ENCODE results near the gene GLTPD2.

The GLTPD2 gene

DNA sequence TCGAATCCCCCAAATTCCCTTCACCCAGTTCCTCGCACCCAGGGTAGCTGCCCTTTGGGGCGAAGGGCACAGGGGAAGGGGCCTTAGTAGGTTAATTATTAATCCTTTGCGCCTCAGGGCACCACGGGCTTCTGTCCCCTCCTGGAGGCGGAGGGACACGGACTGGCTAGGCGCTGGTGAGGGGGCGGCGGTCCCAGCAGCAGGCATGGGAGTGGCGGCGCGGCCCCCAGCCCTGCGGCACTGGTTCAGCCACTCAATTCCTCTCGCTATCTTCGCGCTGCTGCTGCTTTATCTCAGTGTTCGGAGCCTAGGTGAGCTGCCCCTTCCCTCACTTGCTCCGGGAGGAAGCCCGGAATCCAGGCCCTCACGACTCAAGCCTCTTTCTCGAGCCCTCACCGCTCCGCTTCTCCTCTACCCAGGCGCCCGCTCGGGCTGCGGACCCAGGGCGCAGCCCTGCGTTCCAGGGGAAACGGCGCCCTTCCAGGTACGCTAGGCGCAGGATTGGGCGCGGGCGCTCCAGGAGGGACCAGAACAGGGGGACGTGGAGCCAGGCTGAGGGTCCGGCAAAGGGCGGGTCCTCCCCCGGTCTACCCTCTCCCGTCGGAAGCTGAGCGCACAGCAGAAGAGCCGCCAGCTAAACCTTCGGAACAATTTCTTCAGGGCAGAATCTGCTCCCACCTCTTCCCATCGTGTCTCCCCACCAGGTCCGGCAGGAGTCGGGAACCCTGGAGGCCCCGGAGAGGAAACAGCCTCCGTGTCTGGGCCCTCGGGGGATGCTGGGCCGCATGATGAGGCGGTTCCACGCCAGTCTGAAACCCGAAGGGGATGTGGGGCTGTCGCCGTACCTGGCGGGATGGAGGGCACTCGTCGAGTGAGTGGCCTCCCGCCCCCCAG, at the start of gene GLTPD2:
TSS of gene GLTPD2 (plus strand) at position 158 of the 894 bp plus-strand sequence. CDS start at position 206, 48 bp downstream.
- DNase-seq: no peak

DNA sequence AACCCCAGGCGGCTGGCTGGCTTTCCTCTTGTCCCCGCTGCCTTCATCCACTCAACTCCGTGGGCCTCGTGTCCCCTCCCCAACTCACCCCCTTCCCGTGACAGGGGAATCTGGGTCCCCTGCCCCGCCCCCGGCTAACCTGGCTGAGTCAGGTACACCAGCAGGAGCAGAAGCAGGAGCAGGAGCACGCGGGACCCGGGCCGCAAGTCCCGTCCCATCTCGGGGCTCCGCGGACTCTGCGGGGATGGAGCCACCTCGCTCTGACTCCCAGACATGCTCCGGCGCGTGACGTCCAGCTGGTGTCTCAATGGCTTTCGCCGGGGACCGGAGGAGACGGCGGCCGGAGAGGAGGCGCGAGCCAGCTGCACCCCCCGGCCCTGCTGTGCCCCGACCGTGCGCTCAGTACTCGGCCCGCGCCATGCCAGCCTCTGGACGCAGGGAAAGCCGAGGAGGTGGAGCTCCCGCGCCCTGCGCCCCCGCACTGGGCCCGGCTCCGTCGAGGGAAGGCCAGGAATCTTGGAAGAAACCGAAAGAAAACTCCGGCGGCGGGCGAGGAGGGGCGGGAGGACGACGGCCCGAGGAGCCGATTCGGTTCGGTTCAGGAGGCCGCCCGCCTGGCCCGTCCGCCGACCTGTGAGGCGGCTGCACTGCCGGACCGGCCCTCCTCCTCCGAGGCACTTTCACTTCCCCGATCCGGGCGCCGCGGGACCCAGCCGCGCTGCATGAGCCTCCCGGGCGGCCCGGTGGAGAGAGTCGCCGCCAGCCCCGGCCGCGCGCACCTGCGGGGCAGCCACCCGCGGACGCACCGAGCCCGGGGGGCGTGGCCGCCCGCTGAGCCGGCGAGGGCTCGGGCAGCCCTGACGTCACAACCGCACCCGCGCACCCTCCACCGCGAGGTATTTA, 49.4 kb upstream of the GLTPD2 start, which contains the start of the genes CXCL16 and ZMYND15:
TSS of gene CXCL16 (minus strand) at position 807 of the 903 bp plus-strand sequence. CDS start at position 218, 589 bp downstream.
TSS of gene ZMYND15 (plus strand) at position 712 of the 903 bp plus-strand sequence. CDS start 716 bp downstream, outside the sequence.
- DNase-seq: peak; percentile 75

DNA sequence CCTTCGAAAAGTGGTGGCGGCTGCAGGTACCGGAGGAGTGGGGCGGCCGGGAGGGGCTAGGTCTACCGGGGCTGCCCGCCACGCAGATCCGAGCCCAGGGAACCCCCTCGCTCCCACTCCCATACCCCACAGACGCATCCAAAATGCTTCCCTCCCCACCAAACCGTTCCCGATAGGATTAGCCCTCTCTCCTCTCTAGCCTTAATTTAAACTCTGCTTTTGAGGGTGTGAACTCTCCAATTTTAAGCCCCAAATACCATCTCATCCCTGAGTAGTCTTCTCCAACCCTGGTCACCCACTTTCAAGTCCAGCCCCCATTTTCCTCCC, 48.8 kb upstream of the GLTPD2 start:
- no peak for DNase-seq

DNA sequence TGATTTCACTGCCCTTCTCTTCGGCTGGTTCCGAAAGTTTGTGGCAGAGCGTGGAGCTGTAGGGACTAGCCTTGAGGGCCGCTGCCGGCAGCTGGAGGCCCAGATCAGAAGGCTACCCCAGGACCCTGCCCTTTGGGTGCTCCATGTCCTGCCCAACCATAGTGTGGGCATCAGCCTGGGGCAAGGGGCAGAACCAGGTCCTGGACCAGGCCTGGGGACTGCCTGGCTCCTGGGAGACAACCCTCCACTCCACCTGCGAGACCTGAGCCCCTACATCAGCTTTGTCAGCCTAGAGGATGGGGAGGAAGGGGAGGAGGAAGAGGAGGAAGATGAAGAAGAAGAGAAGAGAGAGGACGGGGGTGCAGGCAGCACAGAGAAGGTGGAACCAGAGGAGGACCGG, 48.2 kb upstream of the GLTPD2 start:
- no peak for DNase-seq

DNA sequence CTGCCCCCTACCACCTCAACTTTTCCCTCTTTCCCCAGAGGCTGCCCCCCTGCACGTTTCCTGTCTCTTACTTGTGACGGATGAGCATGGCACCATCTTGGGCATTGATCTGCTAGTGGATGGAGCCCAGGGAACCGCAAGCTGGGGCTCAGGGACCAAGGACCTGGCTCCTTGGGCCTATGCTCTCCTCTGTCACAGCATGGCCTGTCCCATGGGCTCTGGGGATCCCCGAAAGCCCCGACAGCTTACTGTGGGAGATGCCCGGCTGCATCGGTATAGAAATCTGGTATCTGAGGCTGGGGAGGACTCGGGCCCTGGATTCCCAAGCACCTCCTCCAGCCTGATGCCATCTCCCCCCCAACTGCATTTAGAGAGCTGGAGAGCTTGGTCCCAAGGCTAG, 47.2 kb upstream of the GLTPD2 start:
- no peak for DNase-seq

DNA sequence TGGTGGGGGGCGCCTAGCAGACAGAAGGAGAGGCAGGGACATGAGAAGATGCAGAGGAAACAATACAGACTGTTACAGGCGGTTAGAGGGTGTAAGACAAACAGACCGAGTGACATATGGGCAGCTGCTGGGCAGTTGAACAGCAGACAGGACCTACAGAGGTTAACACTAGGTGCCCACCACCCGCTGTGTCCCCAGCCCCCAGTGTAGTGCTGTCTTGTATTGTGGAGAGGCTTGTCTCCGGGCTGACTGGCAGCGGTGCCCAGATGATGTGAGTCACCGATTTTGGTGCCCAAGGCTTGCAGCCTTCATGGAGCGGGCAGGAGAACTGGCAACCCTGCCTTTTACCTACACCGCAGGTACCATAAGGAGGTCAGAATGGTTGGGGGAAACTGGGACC, 46.6 kb upstream of the GLTPD2 start:
- DNase-seq: no peak

DNA sequence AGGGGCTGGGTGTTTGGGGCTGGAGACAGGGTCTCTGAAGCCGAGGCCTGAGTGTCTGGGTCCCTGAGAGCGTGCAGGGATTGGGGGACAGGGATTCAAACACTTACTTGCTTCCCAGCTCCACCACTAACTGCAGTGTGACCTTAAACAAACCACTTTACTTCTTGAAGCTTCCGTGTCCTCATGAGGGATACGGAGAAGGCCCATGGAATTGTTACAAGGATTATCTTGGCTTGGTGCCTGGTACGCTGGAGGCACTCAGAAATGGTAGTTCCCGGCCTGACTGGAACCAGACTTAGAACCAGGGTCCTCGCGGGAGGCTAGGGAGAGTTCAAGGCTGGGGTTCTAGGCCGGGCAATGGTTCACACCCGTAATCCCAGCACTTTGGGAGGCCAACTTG, 46.1 kb upstream of the GLTPD2 start:
- DNase-seq: no peak

DNA sequence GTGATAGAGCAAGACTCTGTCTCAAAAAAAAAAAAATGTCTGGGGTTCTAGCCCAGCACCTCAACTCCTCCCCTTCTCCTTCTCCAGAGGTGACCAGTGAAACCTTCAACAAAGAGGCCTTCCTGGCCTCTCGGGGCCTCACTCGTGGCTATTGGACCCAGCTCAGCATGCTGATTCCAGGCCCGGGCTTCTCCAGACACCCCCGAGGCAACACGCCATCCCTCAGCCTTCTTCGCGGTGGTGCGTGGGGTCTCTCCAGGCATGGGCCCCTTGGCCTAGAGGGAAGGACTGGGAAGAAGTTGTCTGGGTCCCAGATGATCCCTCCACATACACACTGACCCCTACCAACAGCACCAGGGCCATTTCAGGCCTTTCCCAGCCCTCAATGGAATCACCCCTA, 45.5 kb upstream of the GLTPD2 start:
- no peak for DNase-seq

DNA sequence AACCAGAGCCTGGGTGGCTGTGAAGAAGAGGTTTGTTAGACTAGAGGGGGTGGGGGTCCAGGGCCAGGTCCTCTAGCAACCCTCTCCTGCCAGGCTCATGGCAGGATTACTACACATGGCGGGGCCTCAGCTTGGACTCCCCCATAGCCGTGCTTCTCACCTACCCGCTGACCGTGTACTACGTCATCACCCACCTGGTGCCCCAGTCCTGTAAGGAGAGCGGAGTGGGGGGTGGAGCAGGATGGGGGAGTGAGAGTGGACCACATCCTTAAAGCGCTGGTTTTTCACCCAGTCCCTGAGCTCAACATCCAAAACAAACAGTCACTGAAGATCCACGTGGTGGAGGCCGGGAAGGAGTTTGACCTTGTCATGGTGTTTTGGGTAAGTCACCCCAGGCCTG, 44.9 kb upstream of the GLTPD2 start:
- DNase-seq: no peak

DNA sequence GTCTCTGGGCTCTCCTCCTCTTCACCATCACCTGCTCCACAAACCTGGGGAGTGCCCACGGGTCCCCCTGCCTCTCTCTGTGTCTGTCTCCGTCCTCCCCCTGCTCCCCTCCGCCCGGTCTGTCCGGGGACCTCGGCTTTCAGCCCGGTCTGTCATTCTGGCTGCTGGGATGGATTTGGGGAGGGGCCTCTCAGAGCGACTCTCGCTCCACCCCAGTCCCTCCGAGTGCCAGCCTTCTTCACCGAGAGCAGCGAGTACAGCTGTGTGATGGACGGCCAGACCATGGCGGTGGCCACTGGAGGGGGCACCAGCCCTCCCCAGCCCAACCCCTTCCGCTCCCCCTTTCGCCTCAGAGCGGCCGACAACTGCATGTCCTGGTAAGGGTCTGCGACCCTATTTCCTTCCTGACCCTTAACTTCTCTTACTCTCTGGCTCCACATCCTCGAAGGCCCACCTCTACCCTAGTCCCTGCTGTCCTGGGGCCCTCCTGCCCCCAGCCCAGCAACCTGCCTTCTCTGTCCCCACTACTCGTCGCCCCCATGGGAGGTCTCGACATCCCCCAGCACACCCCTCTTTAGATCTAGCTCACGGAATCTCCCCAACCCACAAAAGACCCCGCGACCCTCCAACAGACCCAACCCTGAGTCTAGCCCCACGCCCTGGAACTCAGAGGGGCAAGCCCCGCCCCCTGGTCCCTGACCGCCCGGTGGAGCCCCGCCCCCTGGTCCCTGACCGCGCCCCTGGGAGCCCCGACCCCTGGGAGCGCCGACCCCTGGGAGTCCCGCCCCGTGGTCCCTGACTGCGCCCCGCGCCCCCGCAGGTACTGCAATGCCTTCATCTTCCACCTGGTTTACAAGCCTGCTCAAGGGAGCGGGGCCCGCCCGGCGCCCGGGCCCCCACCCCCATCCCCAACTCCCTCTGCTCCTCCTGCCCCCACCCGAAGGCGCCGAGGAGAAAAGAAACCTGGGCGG, 43.5 kb upstream of the GLTPD2 start:
- no peak for DNase-seq

DNA sequence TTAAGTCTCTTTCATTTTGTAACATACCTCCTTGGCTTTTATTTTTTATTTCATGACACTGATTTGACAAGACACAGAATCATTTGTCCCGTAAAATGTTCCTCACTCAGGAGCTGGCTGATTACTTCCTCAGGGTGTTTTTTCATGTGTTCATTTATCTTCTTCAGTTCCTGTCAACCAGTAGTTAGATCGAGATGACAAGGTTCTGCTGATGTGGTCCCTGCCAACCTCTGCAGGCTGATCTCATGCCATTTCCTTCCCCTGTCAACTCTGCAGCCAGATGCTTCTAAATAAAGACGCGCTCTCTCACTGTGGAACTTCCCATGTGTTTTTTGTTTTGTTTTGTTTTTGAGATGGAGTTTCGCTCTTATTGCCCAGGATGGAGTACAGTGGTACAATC, 40.9 kb upstream of the GLTPD2 start:
- no peak for DNase-seq

DNA sequence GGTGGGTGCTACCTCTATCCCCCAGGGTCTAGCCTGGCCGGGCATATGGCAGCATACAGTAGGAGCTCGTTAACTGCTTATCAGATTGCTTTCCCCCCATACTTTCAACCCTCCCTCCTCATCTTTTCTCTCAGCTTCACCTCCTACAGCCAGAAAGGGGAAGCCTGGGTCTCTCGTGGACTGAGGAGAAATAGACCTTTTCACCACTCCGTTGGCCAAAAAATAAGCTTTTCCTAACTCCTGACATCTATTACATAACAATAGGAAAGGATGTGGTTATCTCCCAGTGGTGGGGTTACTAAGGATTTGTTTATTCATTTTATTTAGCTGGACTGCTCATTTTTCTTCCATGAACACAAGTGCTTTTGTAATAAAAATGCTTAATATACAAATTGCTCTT, 40.1 kb upstream of the GLTPD2 start:
- no peak for DNase-seq

DNA sequence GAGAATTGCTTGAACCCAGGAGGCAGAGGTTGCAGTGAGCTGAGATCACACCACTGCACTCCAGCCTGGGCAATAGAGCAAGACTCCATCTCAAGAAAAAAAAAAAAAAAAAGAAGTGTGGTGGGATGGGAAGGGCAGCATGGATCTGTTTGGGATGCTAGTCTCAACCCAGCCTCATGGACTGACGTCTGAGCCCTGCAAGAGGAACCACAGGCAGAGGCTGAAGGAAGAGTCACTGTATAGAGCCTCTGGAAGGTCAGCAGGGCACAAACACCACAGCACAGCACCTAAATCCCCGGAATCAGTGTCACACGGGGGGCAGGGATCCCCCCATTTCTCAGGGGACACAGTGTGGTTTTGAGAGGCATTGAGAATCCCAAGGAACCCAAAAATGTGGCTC, 38.2 kb upstream of the GLTPD2 start:
- DNase-seq: no peak

DNA sequence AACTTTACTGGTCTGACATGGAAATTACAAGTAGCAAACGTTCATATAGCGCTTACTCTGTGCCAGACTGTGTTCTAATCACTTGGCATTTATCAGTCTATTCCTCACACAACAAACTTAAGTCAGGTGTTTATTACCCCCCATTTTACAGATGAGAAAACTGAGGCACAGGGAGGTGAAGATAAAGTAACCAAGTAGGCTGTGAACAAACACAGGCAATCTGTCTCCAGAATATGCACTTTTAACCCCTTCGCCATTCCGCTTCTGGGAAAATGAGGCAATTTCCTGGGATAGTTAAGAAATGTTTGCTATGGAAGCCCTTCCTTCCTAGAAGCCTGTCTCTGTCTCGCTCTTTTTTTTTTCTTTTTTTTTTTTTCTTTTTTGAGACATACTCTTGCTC, 36.8 kb upstream of the GLTPD2 start:
- DNase-seq: no peak

DNA sequence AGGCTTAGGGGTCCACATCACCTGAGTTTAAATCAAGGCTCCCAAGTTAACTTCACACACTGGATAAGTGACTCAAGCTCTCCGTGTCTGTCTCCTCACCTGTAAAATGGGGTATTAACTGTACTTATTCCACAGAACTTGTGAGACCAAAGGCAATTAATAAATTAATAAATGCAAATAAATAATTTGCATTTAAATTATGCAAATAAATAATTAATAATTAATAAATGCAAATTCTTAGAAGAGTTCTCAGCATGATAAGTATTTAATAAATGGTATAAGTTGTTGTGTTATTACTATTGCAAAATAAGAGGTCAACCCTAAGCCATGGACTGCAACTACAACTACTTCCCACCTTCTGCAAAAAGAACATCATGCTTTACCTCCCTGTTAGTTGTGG, 35.4 kb upstream of the GLTPD2 start:
- DNase-seq: no peak

DNA sequence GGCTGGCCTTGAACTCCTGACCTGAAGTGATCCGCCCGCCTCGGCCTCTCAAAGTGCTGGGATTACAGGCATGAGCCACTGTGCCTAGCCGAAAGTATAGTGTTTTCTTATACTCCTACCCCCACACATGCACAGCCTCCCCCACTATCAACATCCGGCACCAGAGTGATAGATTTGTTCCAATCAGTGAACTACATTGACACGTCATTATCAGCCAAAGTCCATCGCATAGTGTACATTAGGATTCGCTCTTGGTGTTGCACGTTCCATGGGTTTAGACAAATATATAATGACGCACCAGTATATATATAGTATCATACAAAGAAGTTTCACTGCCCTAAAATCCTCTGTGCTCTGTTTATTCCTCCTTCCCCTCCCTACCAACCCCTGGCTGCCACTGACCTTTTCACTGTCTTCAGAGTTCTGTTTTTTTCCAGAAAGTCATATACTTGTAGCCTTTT, 29.0 kb upstream of the GLTPD2 start:
- no peak for DNase-seq

DNA sequence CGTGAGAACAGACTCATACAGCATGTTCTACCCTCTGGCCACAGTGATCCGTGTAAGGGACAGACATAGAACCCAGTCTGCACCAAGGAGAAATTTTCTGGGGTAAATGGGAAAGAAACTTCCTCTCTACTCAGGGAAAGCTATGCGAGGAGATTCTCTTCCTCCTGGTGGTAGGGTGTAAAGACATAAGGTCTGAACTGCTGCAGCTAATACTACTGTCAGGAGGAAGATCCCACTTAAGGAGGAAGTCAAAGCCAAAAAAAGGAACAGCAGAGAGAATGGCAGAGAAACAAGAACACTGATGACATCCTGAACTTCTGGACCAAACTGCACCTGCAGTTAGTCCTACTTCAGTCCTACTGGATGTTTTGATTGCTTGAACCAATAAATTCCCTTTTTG, 24.2 kb upstream of the GLTPD2 start:
- DNase-seq: no peak

DNA sequence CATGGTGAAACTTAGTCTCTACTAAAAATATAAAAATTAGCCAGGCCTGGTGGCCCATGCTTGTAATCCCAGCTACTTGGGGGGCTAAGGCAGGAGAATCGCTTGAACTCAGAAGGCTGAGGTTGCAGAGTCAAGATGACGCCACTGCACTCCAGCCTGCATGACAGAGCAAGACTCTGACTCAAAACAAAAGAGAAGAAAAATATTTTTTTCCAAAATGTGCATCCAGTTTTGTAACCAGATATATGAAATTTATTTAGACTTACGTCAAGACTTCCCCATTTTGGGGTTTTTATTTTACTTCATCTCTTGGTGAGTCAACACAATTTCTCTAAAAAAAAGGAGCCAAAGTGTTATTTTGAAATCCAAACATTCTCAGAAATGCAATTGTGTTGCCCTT, 22.6 kb upstream of the GLTPD2 start:
- DNase-seq: no peak

DNA sequence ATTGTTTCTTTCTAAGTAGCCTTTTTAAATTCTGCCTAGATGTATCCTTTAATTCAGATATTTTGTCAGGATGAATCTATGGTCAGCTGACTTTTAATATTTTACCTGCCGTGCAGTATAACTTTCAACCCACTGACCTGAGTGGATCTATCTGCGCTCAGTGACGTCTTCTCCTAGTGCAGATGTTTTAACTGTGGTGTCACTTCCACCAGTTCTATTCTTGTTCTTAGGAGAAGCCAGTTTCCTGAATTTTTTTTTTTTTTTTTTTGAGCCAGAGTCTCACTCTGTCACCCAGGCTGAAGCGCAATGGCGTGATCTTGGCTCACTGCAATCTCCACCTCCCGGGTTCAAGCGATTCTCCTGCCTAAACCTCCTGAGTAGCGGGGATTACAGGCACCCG, 22.0 kb upstream of the GLTPD2 start:
- no peak for DNase-seq

DNA sequence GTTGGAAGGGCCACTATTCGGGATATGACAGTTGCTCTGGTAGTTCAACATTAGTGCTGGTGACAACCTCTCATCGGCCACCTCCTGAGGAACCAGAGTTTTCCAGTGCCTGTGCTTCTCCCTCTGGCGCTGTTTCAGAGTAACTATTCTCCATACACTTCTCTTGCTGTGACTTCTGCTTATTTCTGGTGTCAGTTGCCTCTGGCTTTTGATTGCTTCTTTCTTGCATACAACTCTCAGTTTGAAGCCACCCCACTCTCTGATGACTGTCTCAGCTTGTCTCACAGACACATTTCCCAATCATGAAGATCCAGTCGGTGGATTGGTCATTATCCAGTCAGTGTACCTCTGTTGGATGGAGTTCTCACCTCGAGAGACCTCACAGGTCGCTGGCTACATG, 20.5 kb upstream of the GLTPD2 start:
- DNase-seq: no peak

DNA sequence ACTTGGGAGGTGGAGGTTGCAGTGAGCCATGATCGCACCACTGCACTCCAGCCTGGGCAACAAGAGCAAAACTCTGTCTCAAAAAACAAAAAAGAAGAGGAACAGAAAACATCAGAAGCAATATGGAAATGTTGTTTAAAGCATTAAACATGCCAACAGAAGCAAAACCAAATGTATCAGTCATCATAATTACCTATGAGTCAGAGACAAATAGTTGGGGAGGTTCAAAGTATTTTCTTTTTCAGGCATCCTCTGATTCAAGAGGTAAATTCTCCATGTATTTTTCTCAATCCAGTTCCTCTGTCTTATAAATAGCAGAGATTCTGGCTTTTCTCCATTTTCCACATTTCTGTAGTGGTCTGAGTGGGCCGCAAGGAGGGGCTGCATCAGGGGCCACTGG, 19.1 kb upstream of the GLTPD2 start:
- no peak for DNase-seq

DNA sequence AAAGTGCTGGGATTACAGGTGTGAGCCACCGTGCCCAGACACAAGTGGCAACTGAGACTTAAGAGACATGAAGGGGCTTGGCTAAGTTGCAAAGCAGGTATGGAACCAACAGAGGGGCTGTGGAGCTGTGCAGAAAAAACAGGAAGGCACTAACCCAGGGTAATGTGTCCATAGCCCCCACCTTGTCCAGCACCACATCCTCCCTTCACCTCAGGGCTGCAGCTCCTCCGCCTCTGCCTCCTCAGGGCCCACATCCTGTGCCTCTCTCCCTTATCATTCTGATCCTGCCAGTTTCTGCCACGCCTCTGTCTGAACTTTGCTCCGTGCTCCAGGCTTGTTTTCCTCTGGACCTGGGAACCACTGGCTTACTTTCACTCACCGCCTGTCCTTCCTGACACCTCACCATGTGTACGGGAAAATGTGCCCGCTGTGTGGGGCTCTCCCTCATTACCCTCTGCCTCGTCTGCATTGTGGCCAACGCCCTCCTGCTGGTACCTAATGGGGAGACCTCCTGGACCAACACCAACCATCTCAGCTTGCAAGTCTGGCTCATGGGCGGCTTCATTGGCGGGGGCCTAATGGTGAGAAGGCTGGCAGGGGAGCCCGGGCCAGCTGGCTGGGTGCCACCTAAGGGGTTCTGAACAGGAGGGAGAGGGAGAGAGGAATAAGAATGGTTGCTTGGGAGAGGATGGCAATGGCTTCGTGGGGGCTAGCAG, 17.1 kb upstream of the GLTPD2 start, which contains the start of gene TM4SF5:
TSS of gene TM4SF5 (plus strand) at position 368 of the 716 bp plus-strand sequence. CDS start at position 405, 37 bp downstream.
- DNase-seq: no peak
